Calu3 (cell line): ENCODE measurements around the gene PSMD5. TPM values are rescaled to one million over a fixed set of nuclear protein-coding genes. Genes with fewer than 3 reads are reported as not detected.

Experiments
- BruUV-seq: library from RNA; stranded (reverse); fragments of 400-500 nt; replicated peaks from 2 replicates; lab custom pipeline; 2021; lab: Mats Ljungman, UMichigan
- CTCF ChIA-PET: fragments of 300-600 bp; sonication (Branson Sonifier 250); formaldehyde crosslinking; loops from one replicate; lab custom pipeline; 2022; ENCODE audit warnings: antibody characterized with exemption; lab: Charles Lee
- DNase-seq: peaks from one replicate; pipeline ENCODE4 v3.0.0; 2022
- H3K27ac Mint-ChIP-seq: one replicate; pipeline ENCODE4 v1.8.0; 2022; ENCODE audit warnings: mixed read lengths; ENCODE audit not compliant: unreplicated experiment
- H3K27me3 Mint-ChIP-seq: one replicate; pipeline ENCODE4 v1.8.0; 2022; ENCODE audit warnings: mixed read lengths; ENCODE audit not compliant: unreplicated experiment
- H3K36me3 Mint-ChIP-seq: one replicate; pipeline ENCODE4 v1.8.0; 2022; ENCODE audit warnings: mild to moderate bottlenecking, moderate library complexity, mixed read lengths; ENCODE audit not compliant: insufficient read depth, unreplicated experiment
- H3K4me1 Mint-ChIP-seq: one replicate; pipeline ENCODE4 v1.8.0; 2022; ENCODE audit warnings: mild to moderate bottlenecking, low read depth, mixed read lengths; ENCODE audit not compliant: unreplicated experiment
- H3K4me3 Mint-ChIP-seq: one replicate; pipeline ENCODE4 v1.8.0; 2022; ENCODE audit warnings: mild to moderate bottlenecking, low read depth, moderate library complexity, mixed read lengths; ENCODE audit not compliant: unreplicated experiment
- H3K9me3 Mint-ChIP-seq: one replicate; pipeline ENCODE4 v1.8.0; 2022; ENCODE audit warnings: low read depth, mixed read lengths; ENCODE audit not compliant: unreplicated experiment
- intact Hi-C: fragments of 100-400 bp; cut with micrococcal nuclease; formaldehyde crosslinking; loops from one replicate; pipeline ENCODE4 v1.10.0; 2022; ENCODE audit not compliant: unreplicated experiment
- total RNA-seq: library from RNA; stranded (reverse); gene quantifications from 2 replicates; pipeline ENCODE4 v1.2.3, GENCODE V29; 2022
- TF ChIP-seq, protein P1 (sequence below): fragments of 200-600 bp; IDR thresholded peaks from one replicate; pipeline ENCODE4 v1.8.0; 2022; ENCODE audit warnings: antibody characterized with exemption; ENCODE audit not compliant: unreplicated experiment

PSMD5 gene
- total RNA-seq, 1 experiment from 2014 or later: 34.0 TPM

DNA sequence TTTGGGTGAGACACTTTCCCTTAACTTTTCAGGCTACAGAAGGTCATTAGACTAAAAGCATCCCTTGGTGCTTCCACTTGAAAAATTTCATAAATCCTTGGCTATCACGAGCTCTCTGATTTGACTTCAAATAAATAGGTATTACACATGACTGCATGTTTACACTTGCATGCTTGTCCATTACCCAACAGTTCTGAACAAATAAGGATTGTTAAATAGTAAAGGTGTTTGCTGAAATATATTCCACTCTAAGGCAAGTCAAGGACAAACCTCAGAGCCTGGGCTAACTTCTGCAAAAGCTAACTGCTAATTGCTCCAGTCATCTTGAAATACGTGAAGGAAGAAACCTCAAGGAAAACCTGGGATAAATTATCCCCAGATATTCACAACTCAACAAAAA, 64.0 kb downstream of the PSMD5 start:
- H3K27ac Mint-ChIP-seq: no peak overlapping the region
- CTCF ChIA-PET: no interaction called here
- H3K36me3 Mint-ChIP-seq: peaks cover 14% of the 10 kb centered on the region
- H3K9me3 Mint-ChIP-seq: no peaks in the 10 kb centered on the region
- no peak overlapping the region for H3K4me3 Mint-ChIP-seq
- no peak for DNase-seq
- H3K27me3 Mint-ChIP-seq: no peaks in the 10 kb centered on the region
- H3K4me1 Mint-ChIP-seq: no peaks in the 10 kb centered on the region
- BruUV-seq: no TSS peak
- intact Hi-C loops: no loop called here
- TF ChIP-seq, protein P1, sequence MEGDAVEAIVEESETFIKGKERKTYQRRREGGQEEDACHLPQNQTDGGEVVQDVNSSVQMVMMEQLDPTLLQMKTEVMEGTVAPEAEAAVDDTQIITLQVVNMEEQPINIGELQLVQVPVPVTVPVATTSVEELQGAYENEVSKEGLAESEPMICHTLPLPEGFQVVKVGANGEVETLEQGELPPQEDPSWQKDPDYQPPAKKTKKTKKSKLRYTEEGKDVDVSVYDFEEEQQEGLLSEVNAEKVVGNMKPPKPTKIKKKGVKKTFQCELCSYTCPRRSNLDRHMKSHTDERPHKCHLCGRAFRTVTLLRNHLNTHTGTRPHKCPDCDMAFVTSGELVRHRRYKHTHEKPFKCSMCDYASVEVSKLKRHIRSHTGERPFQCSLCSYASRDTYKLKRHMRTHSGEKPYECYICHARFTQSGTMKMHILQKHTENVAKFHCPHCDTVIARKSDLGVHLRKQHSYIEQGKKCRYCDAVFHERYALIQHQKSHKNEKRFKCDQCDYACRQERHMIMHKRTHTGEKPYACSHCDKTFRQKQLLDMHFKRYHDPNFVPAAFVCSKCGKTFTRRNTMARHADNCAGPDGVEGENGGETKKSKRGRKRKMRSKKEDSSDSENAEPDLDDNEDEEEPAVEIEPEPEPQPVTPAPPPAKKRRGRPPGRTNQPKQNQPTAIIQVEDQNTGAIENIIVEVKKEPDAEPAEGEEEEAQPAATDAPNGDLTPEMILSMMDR: no peak

DNA sequence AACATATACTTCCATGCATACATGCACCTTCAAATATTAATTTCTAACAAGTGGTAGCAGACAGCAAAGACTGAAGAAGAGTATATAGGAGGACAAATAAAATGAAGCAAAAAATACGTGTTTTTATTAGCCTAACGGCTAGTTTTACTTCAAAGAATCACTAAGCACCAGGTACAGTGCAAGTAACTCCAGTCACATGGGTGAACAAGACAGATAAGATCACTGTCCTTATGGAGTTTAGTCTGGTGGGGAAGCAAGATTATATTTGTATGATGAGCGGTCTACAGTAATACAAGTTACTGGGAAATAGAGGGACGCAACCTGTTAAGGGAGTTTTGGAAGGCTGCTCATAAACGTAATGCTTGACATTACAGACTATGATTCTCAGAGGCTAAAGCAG, 65.5 kb downstream of the PSMD5 start:
- no peak overlapping the region for H3K4me3 Mint-ChIP-seq
- CTCF ChIA-PET: no interaction called here
- intact Hi-C loops: no loop called here
- H3K4me1 Mint-ChIP-seq: no peaks in the 10 kb centered on the region
- peaks cover 18% of the 10 kb centered on the region for H3K36me3 Mint-ChIP-seq
- H3K27ac Mint-ChIP-seq: no peak overlapping the region
- TF ChIP-seq, protein P1: no peak
- no peaks in the 10 kb centered on the region for H3K27me3 Mint-ChIP-seq
- no peaks in the 10 kb centered on the region for H3K9me3 Mint-ChIP-seq
- no peak for DNase-seq
- no TSS peak for BruUV-seq

DNA sequence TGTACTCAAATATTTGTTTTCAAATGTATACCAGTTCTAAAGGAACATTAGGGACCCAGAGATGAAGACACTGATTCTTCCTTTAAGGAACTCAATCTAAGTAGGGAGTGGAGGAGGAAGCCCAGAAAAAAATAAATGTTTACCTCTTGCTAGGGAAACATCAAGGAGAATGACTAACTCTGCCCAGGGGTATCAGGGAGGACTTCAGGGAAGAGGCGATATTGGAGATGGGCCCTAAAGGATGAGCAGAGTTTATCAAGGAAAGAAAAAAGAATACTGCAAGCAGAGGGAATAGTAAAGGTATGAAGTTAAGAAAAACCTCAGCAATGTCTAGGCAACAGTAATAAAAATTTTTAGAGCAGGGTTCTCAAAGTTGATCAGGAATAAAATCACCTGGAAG, 65.9 kb downstream of the PSMD5 start:
- TF ChIP-seq, protein P1: no peak
- no peak for DNase-seq
- no peaks in the 10 kb centered on the region for H3K9me3 Mint-ChIP-seq
- no peak overlapping the region for H3K27ac Mint-ChIP-seq
- BruUV-seq: no TSS peak
- CTCF ChIA-PET: no interaction called here
- no peaks in the 10 kb centered on the region for H3K4me1 Mint-ChIP-seq
- intact Hi-C loops: no loop called here
- peaks cover 20% of the 10 kb centered on the region for H3K36me3 Mint-ChIP-seq
- H3K27me3 Mint-ChIP-seq: no peaks in the 10 kb centered on the region
- H3K4me3 Mint-ChIP-seq: no peak overlapping the region

DNA sequence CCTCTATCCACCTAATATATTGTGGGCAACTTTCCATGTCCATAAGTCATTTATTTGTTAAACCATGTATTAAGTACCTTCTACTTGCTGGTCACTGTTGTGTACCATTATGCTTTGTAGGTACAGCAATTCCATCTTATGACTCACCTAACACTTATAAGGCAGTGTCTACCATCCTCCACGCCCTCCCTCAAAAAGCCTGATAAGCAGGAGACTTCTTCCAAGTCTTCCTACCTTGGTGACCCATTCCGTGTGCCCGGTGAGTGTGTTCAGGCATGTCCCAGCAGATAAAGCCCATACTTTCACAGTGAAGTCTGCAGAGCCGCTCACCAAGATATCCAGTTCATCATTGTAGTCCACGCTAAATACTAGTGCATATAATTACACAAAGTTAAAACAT, 66.9 kb downstream of the PSMD5 start:
- DNase-seq: no peak
- CTCF ChIA-PET: no interaction called here
- no peak overlapping the region for H3K27ac Mint-ChIP-seq
- H3K36me3 Mint-ChIP-seq: peaks cover 20% of the 10 kb centered on the region
- intact Hi-C loops: no loop called here
- no peaks in the 10 kb centered on the region for H3K9me3 Mint-ChIP-seq
- TF ChIP-seq, protein P1: no peak
- no peak overlapping the region for H3K4me3 Mint-ChIP-seq
- no peaks in the 10 kb centered on the region for H3K27me3 Mint-ChIP-seq
- no TSS peak for BruUV-seq
- no peaks in the 10 kb centered on the region for H3K4me1 Mint-ChIP-seq
